HG02943 (cell line): ENCODE results near the gene CREM.
"Not testable (repeated sequence)": the region's sequence is repeated elsewhere in the genome, so short reads cannot be mapped to it uniquely, and the experiment has no call there.

Source experiments
- ATAC-seq: cut with Tn5 transposase; IDR thresholded peaks from one replicate; pipeline ENCODE4 v1.9.1; 2021; ENCODE audit warnings: mild to moderate bottlenecking, low read depth, moderate library complexity; ENCODE audit not compliant: unreplicated experiment

CREM gene

GRCh38 chr10:35216956-35217355 lies 90.3 kb downstream of the CREM start:
- ATAC-seq: not testable (repeated sequence)

GRCh38 chr10:35217455-35217854 lies 90.8 kb downstream of the CREM start:
- no peak for ATAC-seq

GRCh38 chr10:35218339-35218955 lies 91.8 kb downstream of the CREM start:
- peak; percentile 63 for ATAC-seq

- ATAC-seq: no peak
These were observed 92.6 kb downstream of the CREM start for GRCh38 chr10:35219292-35219691.

GRCh38 chr10:35219891-35220890 lies 93.5 kb downstream of the CREM start:
- no peak for ATAC-seq

GRCh38 chr10:35223016-35223415 lies 96.4 kb downstream of the CREM start:
- ATAC-seq: no peak

GRCh38 chr10:35224045-35224740 lies 97.5 kb downstream of the CREM start:
- no peak for ATAC-seq

- ATAC-seq: no peak
These were observed 98.6 kb downstream of the CREM start for GRCh38 chr10:35225204-35225603.

- no peak for ATAC-seq
These were observed 99.9 kb downstream of the CREM start for GRCh38 chr10:35226507-35226906.

- ATAC-seq: no peak
These were observed 101.4 kb downstream of the CREM start for GRCh38 chr10:35228058-35228457.

GRCh38 chr10:35231646-35232045 lies 105.0 kb downstream of the CREM start:
- no peak for ATAC-seq

- no peak for ATAC-seq
These were observed 105.9 kb downstream of the CREM start for GRCh38 chr10:35232527-35232926.

- ATAC-seq: no peak
These were observed 107.4 kb downstream of the CREM start for GRCh38 chr10:35234073-35234472.

GRCh38 chr10:35236739-35237138 lies 110.1 kb downstream of the CREM start:
- ATAC-seq: no peak

GRCh38 chr10:35237766-35238512 lies 111.3 kb downstream of the CREM start:
- no peak for ATAC-seq

GRCh38 chr10:35244549-35244948 lies 117.9 kb downstream of the CREM start:
- ATAC-seq: no peak

- no peak for ATAC-seq
These were observed 120.2 kb downstream of the CREM start for GRCh38 chr10:35246770-35247343.

- ATAC-seq: no peak
These were observed 124.9 kb downstream of the CREM start for GRCh38 chr10:35251373-35252100.
